Memory B cell (primary cell): ENCODE results near the gene AUTS2.

Experiments
- ATAC-seq: fragments of 150-1000 bp; cut with Tn5 transposase; 2 replicates; pipeline ENCODE4 v1.10.0; 2021; ENCODE audit warnings: low read depth, mild to moderate bottlenecking, moderate library complexity
- DNase-seq, 2 donors: peaks; one replicate each; pipeline ENCODE4 v3.0.0; 2022; ENCODE audit warnings: low spot score in 2 of 2
- H3K27ac Mint-ChIP-seq: one replicate; pipeline ENCODE4 v1.8.0; 2022; ENCODE audit warnings: mild to moderate bottlenecking, moderate library complexity, mixed read lengths
- H3K27me3 Mint-ChIP-seq: one replicate; pipeline ENCODE4 v1.8.0; 2022; ENCODE audit warnings: mixed read lengths
- H3K36me3 Mint-ChIP-seq: one replicate; pipeline ENCODE4 v1.8.0; 2022; ENCODE audit warnings: mild to moderate bottlenecking, mixed read lengths
- H3K4me1 Mint-ChIP-seq: one replicate; pipeline ENCODE4 v1.8.0; 2022; ENCODE audit warnings: mixed read lengths
- H3K4me3 Mint-ChIP-seq: one replicate; pipeline ENCODE4 v1.8.0; 2022; ENCODE audit warnings: mild to moderate bottlenecking, moderate library complexity, mixed read lengths
- H3K9me3 Mint-ChIP-seq: one replicate; pipeline ENCODE4 v1.8.0; 2022; ENCODE audit warnings: mixed read lengths

AUTS2 gene

GRCh38 chr7:70006261-70006920, 408.1 kb downstream of the AUTS2 start:
- DNase-seq (no peak), ATAC-seq (peak; percentile 81)
- peaks cover 3% of the 10 kb centered on the region for H3K36me3 Mint-ChIP-seq
- no peaks in the 10 kb centered on the region for H3K9me3 Mint-ChIP-seq
- H3K27ac Mint-ChIP-seq, result peak overlapping the region; percentile 55
- H3K4me1 Mint-ChIP-seq, result peaks cover 17% of the 10 kb centered on the region
- no peaks in the 10 kb centered on the region for H3K27me3 Mint-ChIP-seq
- H3K4me3 Mint-ChIP-seq, result peak overlapping the region; percentile 41

GRCh38 chr7:70008466-70008865, 410.2 kb downstream of the AUTS2 start:
- peaks cover 3% of the 10 kb centered on the region for H3K36me3 Mint-ChIP-seq
- no peaks in the 10 kb centered on the region for H3K27me3 Mint-ChIP-seq
- H3K4me3 Mint-ChIP-seq, result no peak overlapping the region
- ATAC-seq, result no peak
- DNase-seq, result no peak
- H3K27ac Mint-ChIP-seq, result no peak overlapping the region
- H3K4me1 Mint-ChIP-seq, result peaks cover 20% of the 10 kb centered on the region
- H3K9me3 Mint-ChIP-seq, result no peaks in the 10 kb centered on the region

GRCh38 chr7:70014472-70015177, 416.4 kb downstream of the AUTS2 start:
- H3K27me3 Mint-ChIP-seq, result no peaks in the 10 kb centered on the region
- H3K27ac Mint-ChIP-seq, result no peak overlapping the region
- H3K4me3 Mint-ChIP-seq, result no peak overlapping the region
- peak; percentile 31 for ATAC-seq
- H3K4me1 Mint-ChIP-seq, result peaks cover 14% of the 10 kb centered on the region
- H3K9me3 Mint-ChIP-seq, result no peaks in the 10 kb centered on the region
- H3K36me3 Mint-ChIP-seq, result peaks cover 3% of the 10 kb centered on the region
- no peak for DNase-seq

GRCh38 chr7:70015353-70015752, 417.1 kb downstream of the AUTS2 start:
- Mint-ChIP-seq H3K9me3 (no peaks in the 10 kb centered on the region), H3K27ac (no peak overlapping the region), H3K4me1 (peaks cover 13% of the 10 kb centered on the region), H3K4me3 (no peak overlapping the region), H3K27me3 (no peaks in the 10 kb centered on the region), H3K36me3 (peaks cover 3% of the 10 kb centered on the region)
- DNase-seq, result no peak
- no peak for ATAC-seq

GRCh38 chr7:70016044-70016770, 417.9 kb downstream of the AUTS2 start:
- no peak overlapping the region for H3K4me3 Mint-ChIP-seq
- H3K27ac Mint-ChIP-seq, result no peak overlapping the region
- DNase-seq (no peak), ATAC-seq (no peak)
- H3K36me3 Mint-ChIP-seq, result peaks cover 1% of the 10 kb centered on the region
- peaks cover 12% of the 10 kb centered on the region for H3K4me1 Mint-ChIP-seq
- no peaks in the 10 kb centered on the region for H3K27me3 Mint-ChIP-seq
- H3K9me3 Mint-ChIP-seq, result no peaks in the 10 kb centered on the region

- Mint-ChIP-seq H3K4me1 (peaks cover 13% of the 10 kb centered on the region), H3K36me3 (no peaks in the 10 kb centered on the region), H3K27ac (no peak overlapping the region), H3K9me3 (no peaks in the 10 kb centered on the region), H3K4me3 (no peak overlapping the region), H3K27me3 (no peaks in the 10 kb centered on the region)
- DNase-seq, result no peak
- no peak for ATAC-seq
Observed at GRCh38 chr7:70017357-70017756, 419.1 kb downstream of the AUTS2 start.

- Mint-ChIP-seq H3K4me3 (no peak overlapping the region), H3K27me3 (no peaks in the 10 kb centered on the region), H3K4me1 (peaks cover 12% of the 10 kb centered on the region), H3K9me3 (no peaks in the 10 kb centered on the region), H3K27ac (no peak overlapping the region), H3K36me3 (no peaks in the 10 kb centered on the region)
- ATAC-seq (no peak), DNase-seq (no peak)
Observed at GRCh38 chr7:70018700-70019099, 420.4 kb downstream of the AUTS2 start.

GRCh38 chr7:70027867-70028266, 429.6 kb downstream of the AUTS2 start:
- no peak overlapping the region for H3K27ac Mint-ChIP-seq
- H3K4me1 Mint-ChIP-seq, result peaks cover 25% of the 10 kb centered on the region
- H3K4me3 Mint-ChIP-seq, result no peak overlapping the region
- H3K9me3 Mint-ChIP-seq, result no peaks in the 10 kb centered on the region
- no peaks in the 10 kb centered on the region for H3K27me3 Mint-ChIP-seq
- ATAC-seq (no peak), DNase-seq (no peak)
- H3K36me3 Mint-ChIP-seq, result peaks cover 1% of the 10 kb centered on the region

GRCh38 chr7:70028620-70029019, 430.3 kb downstream of the AUTS2 start:
- Mint-ChIP-seq H3K36me3 (peaks cover 1% of the 10 kb centered on the region), H3K9me3 (no peaks in the 10 kb centered on the region), H3K4me3 (no peak overlapping the region), H3K4me1 (peaks cover 28% of the 10 kb centered on the region), H3K27ac (no peak overlapping the region), H3K27me3 (no peaks in the 10 kb centered on the region)
- DNase-seq (no peak), ATAC-seq (no peak)

GRCh38 chr7:70029993-70030392, 431.7 kb downstream of the AUTS2 start:
- Mint-ChIP-seq H3K27me3 (no peaks in the 10 kb centered on the region), H3K36me3 (peaks cover 1% of the 10 kb centered on the region), H3K4me3 (no peak overlapping the region), H3K4me1 (peaks cover 31% of the 10 kb centered on the region), H3K9me3 (no peaks in the 10 kb centered on the region), H3K27ac (no peak overlapping the region)
- DNase-seq (no peak), ATAC-seq (no peak)

GRCh38 chr7:70030745-70031144, 432.5 kb downstream of the AUTS2 start:
- H3K36me3 Mint-ChIP-seq, result peaks cover 1% of the 10 kb centered on the region
- H3K9me3 Mint-ChIP-seq, result no peaks in the 10 kb centered on the region
- DNase-seq (no peak), ATAC-seq (no peak)
- no peaks in the 10 kb centered on the region for H3K27me3 Mint-ChIP-seq
- H3K4me1 Mint-ChIP-seq, result peaks cover 33% of the 10 kb centered on the region
- no peak overlapping the region for H3K27ac Mint-ChIP-seq
- H3K4me3 Mint-ChIP-seq, result no peak overlapping the region

GRCh38 chr7:70031245-70031644, 433.0 kb downstream of the AUTS2 start:
- no peak overlapping the region for H3K4me3 Mint-ChIP-seq
- peaks cover 1% of the 10 kb centered on the region for H3K36me3 Mint-ChIP-seq
- ATAC-seq (no peak), DNase-seq (no peak)
- H3K4me1 Mint-ChIP-seq, result peaks cover 32% of the 10 kb centered on the region
- H3K9me3 Mint-ChIP-seq, result no peaks in the 10 kb centered on the region
- no peak overlapping the region for H3K27ac Mint-ChIP-seq
- H3K27me3 Mint-ChIP-seq, result no peaks in the 10 kb centered on the region

GRCh38 chr7:70032649-70033048, 434.4 kb downstream of the AUTS2 start:
- ATAC-seq (no peak), DNase-seq (no peak)
- Mint-ChIP-seq H3K4me3 (no peak overlapping the region), H3K36me3 (peaks cover 1% of the 10 kb centered on the region), H3K4me1 (peaks cover 22% of the 10 kb centered on the region), H3K27ac (no peak overlapping the region), H3K9me3 (no peaks in the 10 kb centered on the region), H3K27me3 (no peaks in the 10 kb centered on the region)

GRCh38 chr7:70033226-70033625, 435.0 kb downstream of the AUTS2 start:
- no peak for DNase-seq
- peaks cover 17% of the 10 kb centered on the region for H3K4me1 Mint-ChIP-seq

More at GRCh38 chr7:70033226-70033625, 435.0 kb downstream of the AUTS2 start:
- no peaks in the 10 kb centered on the region for H3K9me3 Mint-ChIP-seq
- H3K36me3 Mint-ChIP-seq, result no peaks in the 10 kb centered on the region
- H3K4me3 Mint-ChIP-seq, result no peak overlapping the region
- no peaks in the 10 kb centered on the region for H3K27me3 Mint-ChIP-seq
- ATAC-seq, result no peak
- peak overlapping the region; percentile 7 for H3K27ac Mint-ChIP-seq
